Stimulated activated CD4-positive, alpha-beta T cell treated with anti-CD3 and anti-CD28 coated beads, Interleukin-1b, Interleukin-23, amount 100 ng/mL, for 24 hours (primary cell): ENCODE data around the gene LANCL3.
"Not testable (repeated sequence)": the region's sequence is repeated elsewhere in the genome, so short reads cannot be mapped to it uniquely, and the experiment has no call there.

Source experiments
- DNase-seq, 4 experiments: peaks; one replicate each; pipeline ENCODE4 v3.0.0-alpha.2; 2020; ENCODE audit warnings: low read depth in 4 of 4, low spot score in 1 of 4

LANCL3 gene

GRCh38 chrX:37609727-37610126 lies 38.3 kb downstream of the LANCL3 start:
- no peak for DNase-seq

DNA sequence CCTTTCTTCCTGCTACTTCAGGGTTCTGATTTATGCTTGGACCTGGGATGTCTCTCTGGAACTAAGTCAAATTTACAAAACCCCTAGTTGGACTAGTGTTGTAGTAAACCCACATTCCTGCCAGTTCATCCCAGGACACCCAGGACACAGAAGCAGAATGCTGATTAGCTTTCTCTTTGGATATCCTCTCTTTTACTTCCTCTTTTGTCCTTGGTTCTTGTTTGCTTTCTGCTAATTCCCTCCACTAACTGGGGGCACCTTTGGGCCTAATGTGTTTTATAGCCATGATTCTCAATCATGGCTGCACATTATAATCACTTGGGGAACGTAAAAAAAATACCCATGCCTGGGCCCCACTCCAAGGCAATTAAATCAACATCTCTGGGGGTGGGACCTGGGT lies 42.5 kb downstream of the LANCL3 start:
- DNase-seq, result no peak

GRCh38 chrX:37627602-37628001 lies 56.1 kb downstream of the LANCL3 start:
- no peak for DNase-seq

DNA sequence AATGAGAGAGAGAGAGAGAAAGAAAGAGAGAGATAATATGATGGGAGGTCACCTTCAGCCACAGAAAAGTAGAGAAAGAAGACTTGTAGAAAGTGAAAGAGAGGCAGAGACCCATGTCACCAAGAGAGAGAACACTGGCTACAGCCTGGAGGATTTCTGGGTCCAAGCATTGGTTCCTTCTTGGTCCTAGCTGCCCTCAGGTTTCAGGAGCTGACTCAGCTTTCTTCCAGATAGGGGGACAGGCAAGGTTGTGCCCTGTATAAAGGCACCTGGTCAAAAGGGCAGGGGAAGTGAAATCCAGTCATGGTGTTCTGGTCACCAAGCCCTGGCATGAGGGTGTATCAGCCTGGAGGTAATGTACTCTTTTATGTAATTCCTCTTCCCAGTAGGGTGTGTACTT lies 66.6 kb downstream of the LANCL3 start:
- no peak for DNase-seq

GRCh38 chrX:37640142-37640541 lies 68.7 kb downstream of the LANCL3 start:
- no peak for DNase-seq

DNA sequence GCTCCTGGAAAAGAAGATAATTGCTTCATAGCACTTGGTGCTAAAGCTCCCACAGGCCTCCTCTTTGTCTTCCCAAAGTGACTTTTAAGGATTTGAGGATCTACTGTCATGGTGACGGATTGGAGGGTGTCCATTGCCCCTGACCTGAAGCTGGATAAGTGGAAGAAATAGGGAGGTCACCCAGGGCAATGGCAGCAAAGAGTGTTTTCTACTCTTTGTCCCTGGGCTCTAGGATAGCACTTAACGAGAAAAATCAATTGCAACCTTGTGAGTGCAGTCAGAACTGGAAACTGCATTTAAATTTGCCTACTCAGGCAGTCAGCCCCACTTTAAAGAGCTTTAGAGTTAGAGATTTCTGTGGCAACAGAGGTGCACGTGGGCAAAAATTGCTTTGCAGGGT lies 70.4 kb downstream of the LANCL3 start:
- no peak for DNase-seq

DNA sequence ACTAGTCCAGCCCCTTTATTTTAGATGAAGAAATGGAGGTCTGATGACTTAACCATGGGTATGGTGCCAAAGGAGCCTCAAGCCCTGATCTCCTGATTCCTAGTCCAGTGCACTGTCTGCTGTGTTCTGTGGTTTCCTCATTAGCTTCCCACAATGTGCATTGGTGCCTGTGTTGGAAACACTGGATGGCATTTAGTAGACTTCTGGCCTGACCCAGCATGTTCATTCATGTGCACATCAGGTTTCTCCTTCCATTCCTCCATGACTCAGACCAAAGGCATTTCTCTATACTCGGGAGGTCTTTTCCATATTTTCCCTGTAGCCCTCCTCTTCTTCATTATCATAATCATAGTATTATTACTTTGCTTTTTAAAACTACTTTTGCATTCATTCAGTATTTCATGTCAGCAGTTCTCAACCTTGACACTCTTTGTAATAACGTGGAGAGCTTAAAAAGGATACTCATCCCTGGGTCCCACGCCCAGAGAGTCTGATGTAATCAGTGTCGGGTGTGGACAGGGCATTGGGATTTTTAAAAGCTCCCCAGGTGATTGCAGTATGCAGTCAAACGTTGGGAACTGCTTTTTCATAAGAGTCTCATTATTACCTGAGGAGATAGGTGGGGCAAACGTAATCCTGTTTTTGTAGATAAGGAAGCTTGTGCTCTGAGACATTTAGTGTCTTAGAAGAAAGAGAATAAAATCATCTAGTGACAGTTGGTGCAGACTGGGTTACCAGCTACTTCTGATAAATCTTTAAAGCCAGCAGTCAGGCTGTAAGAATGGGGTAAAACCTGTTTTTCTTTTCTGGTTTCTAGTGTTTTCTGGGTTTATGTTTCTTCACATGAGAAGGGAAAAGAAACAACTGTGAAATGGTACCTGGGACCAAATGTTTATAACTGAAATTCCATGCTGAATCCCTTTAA lies 73.2 kb downstream of the LANCL3 start:
- no peak for DNase-seq

DNA sequence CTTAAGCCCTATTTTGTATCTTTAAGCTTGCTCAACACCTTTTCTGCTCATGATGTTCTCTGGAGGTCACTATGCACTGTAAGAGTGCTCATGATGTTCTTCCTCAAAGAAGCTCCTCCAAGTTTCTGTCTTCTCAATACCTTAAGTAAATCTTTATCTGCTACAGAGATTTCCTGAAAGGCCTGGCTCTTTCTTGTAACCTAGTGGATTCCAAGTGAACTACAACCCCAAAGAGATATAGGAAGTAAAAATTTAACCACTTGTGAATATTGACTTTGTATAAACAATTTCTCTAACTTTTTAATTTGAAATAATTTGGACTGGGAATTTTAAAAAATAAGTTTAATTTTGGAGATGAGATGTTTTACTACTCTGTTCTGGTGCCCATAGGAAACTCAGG lies 74.8 kb downstream of the LANCL3 start:
- DNase-seq, result no peak

DNA sequence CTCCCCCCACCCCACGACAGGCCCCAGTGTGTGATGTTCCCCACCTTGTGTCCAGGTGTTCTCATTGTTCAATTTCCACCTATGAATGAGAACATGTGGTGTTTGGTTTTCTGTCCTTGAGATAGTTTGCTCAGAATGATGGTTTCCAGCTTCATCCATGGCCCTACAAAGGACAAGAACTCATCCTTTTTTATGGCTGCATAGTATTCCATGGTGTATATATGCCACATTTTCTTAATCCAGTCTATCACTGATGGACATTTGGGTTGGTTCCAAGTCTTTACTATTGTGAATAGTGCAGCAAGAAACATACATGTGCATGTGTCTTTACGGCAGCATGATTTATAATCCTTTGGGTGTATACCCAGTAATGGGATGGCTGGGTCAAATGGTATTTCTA lies 79.4 kb downstream of the LANCL3 start:
- DNase-seq, result not testable (repeated sequence)

- no peak for DNase-seq
These were observed 80.5 kb downstream of the LANCL3 start for GRCh38 chrX:37651921-37652452.

- no peak for DNase-seq
These were observed 81.2 kb downstream of the LANCL3 start for GRCh38 chrX:37652589-37653231.

DNA sequence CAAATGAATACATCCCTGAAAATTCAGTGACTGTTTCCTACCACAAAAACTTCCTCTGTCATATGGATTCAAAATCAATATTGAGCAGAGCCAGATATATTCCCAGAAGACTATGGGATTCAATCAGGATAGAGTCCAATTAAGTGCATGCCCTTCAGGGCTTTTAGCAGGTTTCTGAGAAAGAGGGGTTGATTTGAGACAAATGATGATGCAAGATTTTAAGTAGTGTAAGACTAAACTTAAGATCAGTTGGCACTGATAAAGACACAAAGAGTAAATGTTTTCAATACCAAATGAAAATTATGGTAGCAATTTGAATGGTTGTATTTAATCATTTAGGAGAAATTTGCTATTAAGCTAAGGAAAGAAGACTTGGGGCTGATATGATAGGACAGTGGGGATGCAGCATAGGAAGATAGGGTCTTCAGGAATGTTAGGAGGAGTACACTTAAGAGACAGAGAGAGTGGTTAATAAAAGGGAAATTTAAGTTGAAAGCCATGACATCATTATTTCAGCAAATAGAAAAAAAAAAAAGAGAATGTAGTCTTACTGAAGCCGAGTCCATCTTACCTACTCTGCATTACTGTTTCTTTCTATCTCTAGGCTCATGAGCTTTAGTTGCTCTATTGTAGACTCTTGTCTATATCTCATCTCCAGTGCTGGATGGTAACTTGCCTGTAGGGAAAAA lies 82.1 kb downstream of the LANCL3 start:
- DNase-seq, result no peak

- DNase-seq, result no peak
These were observed 87.0 kb downstream of the LANCL3 start for GRCh38 chrX:37658343-37659030.

DNA sequence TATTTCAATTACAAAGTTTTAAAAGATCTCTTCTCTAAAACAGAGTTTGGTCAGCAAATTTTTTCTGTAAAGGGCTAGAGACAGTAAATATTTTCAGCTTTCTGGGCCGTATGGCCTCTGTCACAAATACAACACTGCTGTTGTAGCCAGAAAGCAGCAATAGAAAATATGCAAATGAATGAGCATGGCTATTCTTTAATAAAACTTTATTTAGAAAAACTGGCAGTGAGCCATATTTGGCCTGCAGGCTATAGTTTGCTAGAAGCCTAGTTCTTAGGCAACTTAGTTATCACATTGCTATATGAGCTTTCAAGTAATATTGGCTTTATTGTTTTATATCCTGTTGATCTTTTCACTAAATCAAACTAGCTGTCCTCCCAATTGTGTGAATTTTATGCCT lies 87.6 kb downstream of the LANCL3 start:
- DNase-seq, result no peak

DNA sequence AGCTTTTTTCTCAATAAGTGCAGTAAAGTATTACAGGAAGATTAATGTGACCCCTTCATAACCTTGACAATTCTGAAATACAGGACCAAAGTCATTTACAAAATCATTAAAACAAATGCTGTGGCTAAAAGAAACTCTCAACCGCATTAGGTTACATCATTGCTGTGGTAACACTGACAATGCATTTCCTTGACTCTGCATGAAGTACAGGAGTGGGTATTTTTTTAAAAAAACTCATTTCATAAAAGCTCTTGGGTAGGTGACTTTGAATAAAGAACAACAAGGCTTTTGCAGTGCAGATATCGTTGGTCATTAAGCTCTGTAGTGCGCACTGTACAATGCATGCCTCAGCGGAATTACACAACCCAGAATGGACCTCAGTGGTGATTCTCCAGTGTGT lies 90.7 kb downstream of the LANCL3 start:
- DNase-seq, result no peak

GRCh38 chrX:37666516-37666915 lies 95.1 kb downstream of the LANCL3 start:
- DNase-seq, result no peak

GRCh38 chrX:37667141-37667540 lies 95.7 kb downstream of the LANCL3 start:
- no peak for DNase-seq

- no peak for DNase-seq
These were observed 101.1 kb downstream of the LANCL3 start for GRCh38 chrX:37672563-37672962.

DNA sequence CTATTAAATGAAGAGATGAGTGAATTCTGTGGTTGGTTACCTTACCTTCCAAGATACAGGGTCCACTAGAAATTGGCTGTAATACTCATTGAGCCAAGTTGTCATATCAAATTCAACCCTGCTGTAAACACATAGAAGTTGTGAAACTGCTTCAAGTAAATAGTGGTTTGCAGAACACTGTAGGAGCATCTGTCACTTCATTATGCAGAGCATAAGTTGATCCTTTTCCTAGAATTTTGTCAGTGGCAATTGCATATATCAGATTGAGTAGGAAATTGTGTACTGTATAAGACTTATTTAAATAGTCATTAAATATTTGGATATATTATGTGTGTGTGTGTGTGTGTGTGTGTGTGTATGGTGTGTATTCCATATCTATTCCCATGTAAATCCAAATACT lies 105.3 kb downstream of the LANCL3 start:
- DNase-seq, result no peak

GRCh38 chrX:37677243-37677642 lies 105.8 kb downstream of the LANCL3 start:
- no peak for DNase-seq

DNA sequence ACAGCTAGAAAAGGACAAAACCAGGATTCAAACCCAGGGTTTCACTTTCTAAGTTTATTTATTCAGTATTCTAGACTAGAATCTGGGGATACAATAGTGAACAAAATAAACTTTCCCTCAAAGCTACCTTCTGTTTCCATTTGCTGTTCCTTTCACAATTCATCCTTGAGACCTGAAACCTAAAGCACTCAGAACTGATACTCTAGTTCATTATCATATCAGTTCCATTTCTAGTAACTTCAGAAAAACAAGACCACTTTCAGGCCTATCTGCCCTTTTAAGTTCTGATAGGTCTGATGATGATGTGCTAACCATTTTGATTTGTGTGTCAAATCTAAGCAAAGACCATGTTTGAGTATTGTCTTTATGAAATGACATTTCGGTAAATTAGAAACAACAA lies 106.3 kb downstream of the LANCL3 start:
- no peak for DNase-seq
